Small intestine (tissue), 7 donors: ENCODE measurements around the gene NECTIN1. TPM values are rescaled to one million over a fixed set of nuclear protein-coding genes. Genes with fewer than 3 reads are reported as not detected.

Source experiments
- DNase-seq, 2 donors: peaks; one replicate each; pipeline versions ENCODE4 v3.0.0 to v3.0.0-alpha.2; 2013
- FAIRE-seq: peaks from 2 replicates; lab custom pipeline; 2012; peaks lifted over from hg19 to GRCh38; lab: Jason Lieb, UNC
- H3K27ac ChIP-seq, 3 donors: one replicate each; pipeline ENCODE4 v1.5.1; 2013; ENCODE audit warnings: low read length in 2 of 3, mild to moderate bottlenecking in 2 of 3, control low read depth in 1 of 3, inconsistent platforms in 1 of 3, low read depth in 1 of 3, moderate library complexity in 1 of 3
- H3K27me3 ChIP-seq, 3 donors: one replicate each; pipeline ENCODE4 v1.6.1; 2013; ENCODE audit warnings: low read length in 3 of 3, inconsistent platforms in 1 of 3; ENCODE audit not compliant: control insufficient read depth in 3 of 3, insufficient read depth in 3 of 3
- H3K36me3 ChIP-seq, 3 donors: one replicate each; pipeline ENCODE4 v1.6.1; 2013; ENCODE audit warnings: low read length in 3 of 3, inconsistent platforms in 1 of 3, low read depth in 1 of 3, mild to moderate bottlenecking in 1 of 3, moderate library complexity in 1 of 3; ENCODE audit not compliant: control insufficient read depth in 3 of 3, insufficient read depth in 2 of 3
- H3K4me1 ChIP-seq, 3 donors: one replicate each; pipeline ENCODE4 v1.6.1; 2013; ENCODE audit warnings: low read length in 2 of 3, inconsistent platforms in 1 of 3, low read depth in 1 of 3, mild to moderate bottlenecking in 1 of 3, moderate library complexity in 1 of 3; ENCODE audit not compliant: control insufficient read depth in 3 of 3, insufficient read depth in 2 of 3
- H3K4me3 ChIP-seq, 3 donors: one replicate each; pipeline ENCODE4 v1.5.1; 2013; ENCODE audit warnings: low read length in 3 of 3, control low read depth in 1 of 3, inconsistent platforms in 1 of 3, low read depth in 1 of 3, mild to moderate bottlenecking in 1 of 3, moderate library complexity in 1 of 3
- H3K9me3 ChIP-seq, 2 donors: one replicate each; pipeline ENCODE4 v1.6.1; 2013; ENCODE audit warnings: low read depth in 1 of 2, low read length in 1 of 2; ENCODE audit not compliant: control insufficient read depth in 2 of 2, insufficient read depth in 1 of 2
- WGBS, 3 donors: extraction: QIAGEN DNeasy Blood & Tissue Kit; methylation state at CpG; one replicate each; pipeline ENCODE4 v1.1.7; 2013; 5-methylcytosine and 5-hydroxymethylcytosine counted together
- polyA plus RNA-seq, 4 donors: library from polyadenylated mRNA; stranded (reverse) in 3 of 4; unstranded in 1 of 4; fragments of 200-250 nt in 3 of 4; fragments of 120-200 nt in 1 of 4; gene quantifications; one replicate each; pipeline versions ENCODE4 v1.2.1 to v1.2.3, GENCODE V29; 2013
- donor health status: healthy with polysubstance abuse.
- donor health status: control.
- donor health status: control.
- donor health status: Bipolar disorder and iron deficiency.
- donor health status: healthy.

NECTIN1 gene
- polyA plus RNA-seq, 4 donors = 2.7 to 32.8 (median 11.7) TPM

DNA sequence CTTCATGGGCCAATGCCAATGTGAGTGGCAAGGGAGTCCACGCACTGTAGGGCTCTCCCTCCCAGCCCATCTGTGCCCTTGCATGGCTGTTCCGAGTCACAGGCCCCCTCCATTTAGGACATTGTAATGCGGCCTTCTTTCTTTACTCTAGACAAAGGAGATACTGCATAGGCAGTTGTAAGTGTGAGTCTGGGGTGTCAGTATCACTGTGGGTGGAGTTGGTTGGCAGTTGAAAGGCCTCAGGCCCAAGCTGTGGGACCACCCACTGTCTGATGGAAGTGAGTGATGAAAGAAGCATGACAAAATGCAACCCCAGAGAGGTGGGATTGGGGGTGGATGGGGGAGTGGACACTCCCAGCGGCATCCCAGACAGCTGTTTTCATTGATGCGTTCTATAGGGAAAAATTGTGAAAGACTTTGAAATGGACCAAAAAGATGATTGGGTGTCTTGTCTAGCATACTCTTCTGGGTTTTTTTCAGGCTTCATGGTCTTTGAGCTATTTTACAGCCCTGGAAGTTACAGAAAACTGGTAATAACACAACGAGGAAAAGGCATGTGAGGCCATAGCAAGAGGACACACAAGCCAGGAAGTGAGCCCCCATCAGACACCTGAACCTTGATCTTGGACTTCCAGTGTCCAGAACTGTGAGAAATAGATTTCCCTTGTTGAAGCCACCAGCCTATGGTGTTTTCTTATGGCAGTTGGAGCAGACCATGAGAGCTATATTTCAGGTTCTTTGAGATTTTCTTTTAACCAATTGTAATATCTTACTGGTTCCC lies 114.6 kb downstream of the NECTIN1 start:
- H3K9me3 ChIP-seq = no peaks in the 10 kb centered on the region
- H3K4me3 ChIP-seq = no peak overlapping the region
- no peak overlapping the region for H3K27ac ChIP-seq
- peaks cover 0 to 24% (median 0%) of the 10 kb centered on the region in 3 donors for H3K27me3 ChIP-seq
- 86 to 89% (median 88%) methylated on average over 6 of the region's 6 CpGs for WGBS, 3 donors
- peaks cover 0 to 11% (median 3%) of the 10 kb centered on the region in 3 donors for H3K4me1 ChIP-seq
- no peaks in the 10 kb centered on the region for H3K36me3 ChIP-seq
- FAIRE-seq (no peak), DNase-seq (no peak)

DNA sequence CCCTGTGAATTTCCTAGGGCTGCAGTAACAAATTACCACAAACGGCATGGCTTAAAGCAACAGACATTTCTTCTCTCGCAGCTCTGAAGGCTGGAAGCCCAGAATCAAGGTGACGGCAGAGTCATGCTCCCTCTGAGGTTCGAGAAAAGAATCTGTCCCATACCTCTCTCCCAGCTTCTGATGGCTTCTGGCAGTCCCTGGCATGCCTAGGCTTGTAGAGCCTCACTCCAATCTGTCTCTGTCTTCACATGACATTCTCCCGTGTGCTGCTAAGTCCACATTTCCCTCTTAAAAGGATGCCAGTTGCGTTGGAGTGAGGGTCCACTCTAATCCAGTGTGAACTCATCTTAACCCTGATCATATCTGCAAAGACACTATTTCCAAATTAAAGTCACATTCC lies 116.2 kb downstream of the NECTIN1 start:
- no peak for FAIRE-seq
- Histone ChIP-seq H3K36me3 (no peaks in the 10 kb centered on the region), H3K27me3 (peaks cover 0 to 25% (median 2%) of the 10 kb centered on the region in 3 donors), H3K4me1 (peaks cover 0 to 11% (median 3%) of the 10 kb centered on the region in 3 donors), H3K9me3 (no peaks in the 10 kb centered on the region), H3K4me3 (no peak overlapping the region), H3K27ac (no peak overlapping the region)
- DNase-seq = no peak
- 84 to 88% (median 84%) methylated on average over 6 of the region's 6 CpGs for WGBS, 3 donors

DNA sequence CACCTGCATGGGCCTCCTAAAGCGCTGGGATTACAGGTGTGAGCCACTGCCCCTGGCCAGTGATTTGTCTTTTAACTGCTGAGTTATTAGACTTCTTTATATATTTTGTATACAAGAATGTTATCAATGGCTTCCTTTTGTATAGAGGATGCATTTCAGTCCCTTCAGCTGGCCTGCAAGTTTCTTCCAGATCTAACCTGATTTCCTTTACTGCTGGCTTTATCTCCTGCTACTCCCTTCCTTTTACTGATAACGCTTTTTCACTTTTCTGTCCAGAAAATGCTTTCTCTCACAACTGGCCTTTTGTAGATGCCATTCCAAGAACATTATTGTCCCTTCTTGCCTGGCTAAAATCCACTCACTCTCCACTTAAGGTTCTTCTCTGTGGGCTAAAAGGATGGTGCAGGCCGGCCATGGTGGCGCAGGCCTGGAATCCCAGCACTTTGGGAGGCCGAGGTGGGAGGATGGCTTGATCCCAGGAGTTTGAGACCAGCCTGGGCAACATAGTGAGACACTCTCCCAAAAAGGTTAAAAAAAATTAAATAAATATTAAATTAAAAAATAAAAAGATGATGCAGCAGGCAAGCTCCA lies 118.1 kb downstream of the NECTIN1 start:
- peaks cover 0 to 11% (median 3%) of the 10 kb centered on the region in 3 donors for H3K4me1 ChIP-seq
- FAIRE-seq (no peak), DNase-seq (no peak)
- H3K9me3 ChIP-seq = no peaks in the 10 kb centered on the region
- no peak overlapping the region for H3K4me3 ChIP-seq
- H3K27me3 ChIP-seq = peaks cover 0 to 13% (median 2%) of the 10 kb centered on the region in 3 donors
- no peak overlapping the region for H3K27ac ChIP-seq
- WGBS, 3 donors = 92 to 96% (median 94%) methylated on average over 5 of the region's 5 CpGs
- no peaks in the 10 kb centered on the region for H3K36me3 ChIP-seq

DNA sequence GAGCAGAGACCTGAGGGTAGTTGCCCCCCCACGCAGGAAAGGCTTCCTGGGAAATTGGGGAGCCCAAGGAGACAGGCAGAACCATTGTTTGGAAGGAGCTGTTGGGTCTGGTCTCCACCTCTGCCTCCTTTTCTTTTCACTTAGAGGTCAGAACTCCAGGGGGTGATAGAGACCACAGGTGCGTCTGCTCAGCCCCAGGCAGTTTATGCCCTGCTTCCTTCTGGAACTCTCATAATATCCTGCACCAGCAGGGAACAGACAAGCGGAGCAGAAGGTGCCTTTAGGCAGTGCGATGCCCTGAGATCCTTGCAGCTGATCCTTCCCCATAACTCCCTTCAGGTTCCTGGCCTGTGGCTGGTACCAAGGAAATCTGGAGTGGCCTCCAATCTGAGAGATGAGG lies 120.2 kb downstream of the NECTIN1 start:
- peaks cover 0 to 11% (median 2%) of the 10 kb centered on the region in 3 donors for H3K27me3 ChIP-seq
- 69 to 73% (median 69%) methylated on average over 4 of the region's 4 CpGs for WGBS, 3 donors
- DNase-seq = no peak
- no peaks in the 10 kb centered on the region for H3K36me3 ChIP-seq
- no peaks in the 10 kb centered on the region for H3K9me3 ChIP-seq
- no peak overlapping the region for H3K4me3 ChIP-seq
- H3K4me1 ChIP-seq = no peaks in the 10 kb centered on the region
- H3K27ac ChIP-seq = no peak overlapping the region
- no peak for FAIRE-seq

DNA sequence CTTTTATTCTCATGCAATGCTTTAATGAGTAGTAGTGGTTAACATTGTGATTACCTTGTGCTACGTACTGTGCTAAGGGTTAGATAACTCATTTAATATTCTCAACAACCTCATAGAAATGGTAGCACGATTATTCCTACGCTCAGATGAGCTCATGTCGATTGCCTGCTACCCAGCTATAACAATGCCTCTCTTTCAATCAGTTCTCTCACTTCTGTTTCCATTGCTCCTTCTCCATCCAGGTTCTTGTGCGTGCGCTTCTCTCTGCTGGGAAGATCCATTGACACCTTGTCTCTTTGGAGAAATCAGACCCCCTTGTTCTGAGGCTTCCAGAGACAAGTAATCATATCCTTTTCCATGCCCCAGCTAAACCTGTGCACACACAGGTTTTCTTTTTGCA lies 120.8 kb downstream of the NECTIN1 start:
- Histone ChIP-seq H3K27ac (no peak overlapping the region), H3K9me3 (no peaks in the 10 kb centered on the region), H3K27me3 (peaks cover 0 to 11% (median 2%) of the 10 kb centered on the region in 3 donors), H3K4me1 (no peaks in the 10 kb centered on the region), H3K4me3 (no peak overlapping the region), H3K36me3 (no peaks in the 10 kb centered on the region)
- WGBS, 3 donors = 69 to 82% (median 74%) methylated on average over 6 of the region's 6 CpGs
- no peak for FAIRE-seq
- no peak for DNase-seq

DNA sequence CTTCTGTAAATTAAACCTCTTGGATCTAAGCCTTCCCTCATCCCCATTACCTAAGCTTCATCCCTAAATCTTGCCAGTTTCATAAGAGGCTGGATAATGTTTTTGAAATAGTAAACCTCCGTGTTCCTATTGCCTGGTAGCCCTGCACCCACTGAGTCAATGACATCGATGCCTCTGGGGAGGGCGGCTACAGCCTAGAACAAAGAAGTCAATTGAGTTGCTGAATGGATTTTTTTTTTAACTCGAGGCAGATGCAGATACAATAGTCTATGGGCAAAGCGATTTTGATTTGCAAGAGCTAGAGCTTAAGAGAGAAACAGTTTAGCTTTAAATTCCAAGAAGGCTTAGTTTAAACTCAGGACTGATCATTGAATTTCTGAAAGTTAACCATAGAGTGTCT lies 121.3 kb downstream of the NECTIN1 start:
- no peak overlapping the region for H3K27ac ChIP-seq
- DNase-seq (no peak), FAIRE-seq (no peak)
- no peaks in the 10 kb centered on the region for H3K36me3 ChIP-seq
- H3K4me3 ChIP-seq = no peak overlapping the region
- no peaks in the 10 kb centered on the region for H3K9me3 ChIP-seq
- H3K27me3 ChIP-seq = peaks cover 0 to 8% (median 2%) of the 10 kb centered on the region in 3 donors
- H3K4me1 ChIP-seq = no peaks in the 10 kb centered on the region
- WGBS, 3 donors = 24 to 28% (median 28%) methylated on average over 5 of the region's 5 CpGs

DNA sequence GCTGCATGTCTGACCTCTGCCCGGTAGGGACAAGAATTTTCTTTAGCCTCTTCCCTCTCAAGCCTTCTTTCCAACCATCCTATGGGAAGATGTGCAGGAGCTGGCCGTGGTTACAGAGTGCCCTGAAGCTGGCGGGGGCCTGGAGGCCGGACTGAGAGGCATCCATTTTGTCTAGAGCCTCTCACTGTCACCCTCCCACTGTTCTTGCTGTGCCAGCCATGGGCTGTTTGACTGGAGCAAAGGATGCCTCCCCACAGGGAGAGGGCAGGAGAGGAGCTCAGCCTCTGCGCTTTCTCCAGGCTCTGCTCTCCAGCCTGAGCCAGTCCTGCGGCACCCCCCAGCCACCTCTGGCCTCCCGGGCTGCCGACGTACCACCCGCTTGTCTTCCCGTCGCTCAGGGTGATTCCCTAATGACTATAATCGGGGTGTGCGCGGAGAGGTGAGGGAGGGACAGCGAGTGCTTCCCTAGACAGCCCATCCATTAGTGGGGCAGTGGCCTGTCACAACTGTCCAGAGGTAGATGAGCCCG lies 123.8 kb downstream of the NECTIN1 start:
- peaks cover 0 to 5% (median 2%) of the 10 kb centered on the region in 3 donors for H3K27me3 ChIP-seq
- H3K27ac ChIP-seq = no peak overlapping the region
- no peak for DNase-seq
- no peak overlapping the region for H3K4me3 ChIP-seq
- H3K9me3 ChIP-seq = no peaks in the 10 kb centered on the region
- H3K36me3 ChIP-seq = no peaks in the 10 kb centered on the region
- no peaks in the 10 kb centered on the region for H3K4me1 ChIP-seq
- no peak for FAIRE-seq
- WGBS, 3 donors = 82 to 90% (median 83%) methylated on average over 17 of the region's 17 CpGs

DNA sequence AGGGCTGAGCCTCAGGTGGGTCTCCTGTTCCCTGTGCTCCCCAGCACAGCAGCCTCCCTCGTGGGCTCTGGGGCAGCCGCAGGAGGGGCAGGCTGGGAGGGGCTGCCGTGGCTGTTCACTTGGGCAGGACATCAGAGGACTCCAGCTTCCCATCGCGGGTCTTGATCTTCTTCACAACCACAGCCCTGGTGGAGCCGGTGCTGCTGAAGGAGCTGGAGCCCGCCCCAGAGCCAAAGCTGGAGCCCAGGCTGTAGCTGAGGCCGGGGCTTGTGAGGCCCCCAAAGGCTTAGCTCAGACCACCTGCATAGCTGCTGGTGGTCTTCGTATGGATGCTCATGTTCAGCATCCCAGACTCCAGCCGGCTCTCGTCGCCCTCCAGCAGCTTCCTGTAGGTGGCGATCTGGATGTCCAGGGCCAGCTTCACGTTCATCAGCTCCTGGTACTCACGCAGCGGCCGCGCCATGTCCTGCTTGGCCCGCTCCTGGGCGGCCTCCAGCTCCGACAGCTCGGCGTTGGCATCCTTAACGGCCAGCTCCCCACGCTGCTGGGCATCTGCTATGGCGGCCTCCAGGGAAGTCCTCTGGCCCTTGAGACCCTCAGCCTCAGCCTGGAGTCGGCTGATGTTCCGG lies 126.1 kb downstream of the NECTIN1 start:
- no peak for DNase-seq
- no peak overlapping the region for H3K4me3 ChIP-seq
- H3K36me3 ChIP-seq = no peaks in the 10 kb centered on the region
- H3K27me3 ChIP-seq = no peaks in the 10 kb centered on the region
- FAIRE-seq = no peak
- H3K4me1 ChIP-seq = no peaks in the 10 kb centered on the region
- H3K9me3 ChIP-seq = no peaks in the 10 kb centered on the region
- WGBS, 3 donors = 74 to 79% (median 78%) methylated on average over 28 of the region's 28 CpGs
- no peak overlapping the region for H3K27ac ChIP-seq
